GM12892 (cell line): Measurements from ENCODE around the gene STK38L.

Experiments used
- DNase-seq: peaks from one replicate; pipeline ENCODE4 v3.0.0; 2011; ENCODE audit not compliant: insufficient read length
- FAIRE-seq: peaks from 2 replicates; lab custom pipeline; 2011; peaks lifted over from hg19 to GRCh38; lab: Jason Lieb, UNC
- POLR2A ChIP-seq: IDR thresholded peaks from 2 replicates; pipeline ENCODE4 v1.6.1; 2011; ENCODE audit warnings: low read depth, low read length, control low read depth
- POLR2AphosphoS5 ChIP-seq: IDR thresholded peaks from 2 replicates; pipeline ENCODE4 v1.6.1; 2011; ENCODE audit warnings: low read depth, low read length, control low read depth
- TAF1 ChIP-seq: IDR thresholded peaks from 2 replicates; pipeline ENCODE4 v1.6.1; 2011; ENCODE audit warnings: low read depth, mild to moderate bottlenecking, control low read depth, low read length, borderline replicate concordance

STK38L gene

DNA sequence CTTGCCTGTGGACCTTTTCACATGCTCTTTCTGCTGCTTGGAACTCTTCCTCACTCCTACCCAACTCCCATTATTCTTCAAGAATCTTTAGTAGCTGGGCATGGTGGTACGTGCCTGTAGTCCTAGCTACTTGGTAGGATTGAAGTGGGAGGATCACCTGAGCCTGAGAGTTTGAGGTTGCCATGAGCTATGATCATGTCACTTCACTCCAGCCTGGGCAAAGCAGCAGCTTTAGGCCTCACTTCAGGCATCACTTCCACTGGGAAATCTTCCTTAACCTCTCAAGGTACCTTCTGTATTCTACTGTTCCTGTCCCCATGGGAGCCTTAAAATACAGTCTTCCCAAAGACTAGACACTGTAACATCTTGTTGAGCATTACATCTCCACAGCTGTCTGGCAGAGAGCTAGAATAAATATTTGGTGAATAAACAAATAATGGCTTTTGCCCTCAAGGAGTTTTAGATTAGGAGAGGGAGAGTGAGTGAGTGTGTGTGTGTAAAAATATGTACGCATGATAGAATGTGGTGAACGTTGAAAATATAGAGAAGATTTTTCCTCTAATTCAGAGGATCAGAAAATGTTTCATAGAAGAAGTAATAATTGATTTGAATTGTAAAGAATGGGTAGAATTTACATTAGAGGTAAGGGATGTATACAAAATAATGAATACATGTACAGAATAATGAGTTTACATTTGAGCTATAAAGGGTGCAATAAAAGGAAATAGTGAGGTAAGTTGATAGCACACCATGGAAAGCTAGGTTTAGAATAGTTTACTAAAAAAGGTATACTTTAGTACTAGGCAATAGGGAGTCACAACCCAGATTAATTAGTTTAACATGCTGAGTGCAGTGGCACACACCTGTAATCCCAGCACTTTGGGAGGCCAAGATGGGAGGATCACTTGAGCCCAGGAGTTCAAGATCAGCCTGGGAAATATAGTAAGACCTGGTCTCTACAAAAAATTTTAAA, 59.3 kb downstream of the STK38L start:
- TF ChIP-seq TAF1 (no peak), POLR2AphosphoS5 (no peak), POLR2A (no peak)
- FAIRE-seq = peak; percentile 69

DNA sequence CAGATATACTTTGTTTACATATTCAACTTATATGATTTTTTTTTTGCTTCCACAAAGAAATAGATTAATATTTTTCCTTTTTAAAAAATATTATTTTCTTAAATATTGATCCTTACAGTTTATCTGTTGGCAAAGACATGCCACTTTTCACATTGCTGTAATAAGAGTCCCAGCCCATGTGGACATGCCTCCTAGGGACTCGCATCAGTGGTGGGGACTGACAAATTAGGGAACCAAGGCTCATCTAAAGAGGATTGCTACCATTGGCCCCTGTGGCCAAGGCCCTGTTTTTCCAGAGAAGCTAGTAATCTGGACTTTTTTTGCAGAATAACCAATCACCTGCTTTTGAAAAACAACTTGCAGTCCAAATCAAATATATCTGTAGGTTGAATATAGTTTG, 60.8 kb downstream of the STK38L start:
- DNase-seq = no peak
- TF ChIP-seq TAF1 = no peak
- TF ChIP-seq POLR2A = no peak
- no peak for TF ChIP-seq POLR2AphosphoS5
- FAIRE-seq = peak; percentile 51

More for the DNA sequence above, 59.3 kb downstream of the STK38L start:
- DNase-seq = no peak

DNA sequence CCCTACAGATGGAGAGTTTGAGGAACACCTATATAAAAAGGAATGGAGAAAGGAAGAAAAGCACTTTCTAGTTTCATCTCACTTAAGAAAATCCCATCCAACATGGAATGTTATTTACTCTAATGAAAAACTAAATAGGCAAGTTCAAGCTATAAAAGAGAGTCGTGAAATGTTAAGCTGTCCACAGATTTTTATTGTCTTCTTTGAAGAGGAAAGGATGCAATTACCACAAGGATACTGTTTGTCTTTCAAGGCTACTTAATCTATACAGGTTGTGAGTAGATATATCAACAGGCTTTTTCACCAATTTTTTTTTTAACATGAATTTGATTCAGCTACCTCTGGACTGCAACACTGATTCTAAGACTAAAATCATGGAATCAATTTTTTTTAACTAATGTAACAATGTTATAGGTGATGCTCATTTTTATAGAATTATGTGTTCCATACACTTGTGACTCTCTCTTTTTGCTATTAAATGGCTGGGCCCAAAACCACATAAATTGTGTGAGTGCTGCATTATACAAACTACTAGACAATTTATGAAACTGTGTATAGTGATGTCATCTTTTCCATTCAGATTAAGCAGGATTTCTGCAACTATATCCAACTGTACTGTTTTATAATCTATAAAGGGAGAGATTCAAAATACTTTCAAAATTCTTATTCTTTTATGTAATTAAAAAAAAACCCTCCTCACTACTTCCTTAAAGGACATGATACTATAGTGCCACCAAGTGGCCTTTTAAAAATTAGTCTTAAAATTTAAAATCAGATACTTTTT, 61.8 kb downstream of the STK38L start:
- FAIRE-seq = no peak
- TF ChIP-seq TAF1 (no peak), POLR2A (no peak), POLR2AphosphoS5 (no peak)
- DNase-seq = no peak

DNA sequence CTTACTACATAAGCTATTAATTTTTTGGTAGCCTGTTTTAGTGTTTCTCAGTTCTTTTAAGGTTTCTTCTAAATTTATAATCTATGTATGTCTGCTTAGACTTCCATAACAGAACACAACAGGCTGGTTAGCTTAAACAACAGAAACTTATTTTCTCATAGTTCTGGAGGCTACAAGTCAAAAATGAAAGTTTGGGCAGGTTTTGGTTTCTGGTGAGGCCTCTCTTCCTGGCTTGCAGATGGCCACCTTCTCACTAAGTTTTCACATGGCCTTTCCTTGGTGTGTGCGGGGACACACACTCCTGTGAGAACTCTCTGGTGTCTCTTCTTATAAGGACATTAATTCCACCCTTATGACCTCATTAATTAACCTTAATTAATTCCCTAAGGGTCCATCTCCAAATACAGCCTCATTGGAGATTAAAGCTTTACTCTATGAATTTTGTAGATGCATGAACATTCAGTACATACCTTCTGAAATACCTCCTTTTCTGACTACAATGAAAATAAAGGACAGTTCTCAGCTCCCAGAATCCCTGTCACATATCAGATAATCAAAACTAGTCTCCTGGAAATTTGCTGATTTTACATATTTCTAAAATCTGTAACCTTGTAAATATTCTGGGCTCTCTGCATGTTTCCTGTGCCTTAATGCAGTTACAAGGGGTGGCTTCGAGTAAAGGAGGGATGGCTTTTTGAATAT, 65.4 kb downstream of the STK38L start:
- TF ChIP-seq POLR2A = no peak
- peak; percentile 74 for FAIRE-seq

DNA sequence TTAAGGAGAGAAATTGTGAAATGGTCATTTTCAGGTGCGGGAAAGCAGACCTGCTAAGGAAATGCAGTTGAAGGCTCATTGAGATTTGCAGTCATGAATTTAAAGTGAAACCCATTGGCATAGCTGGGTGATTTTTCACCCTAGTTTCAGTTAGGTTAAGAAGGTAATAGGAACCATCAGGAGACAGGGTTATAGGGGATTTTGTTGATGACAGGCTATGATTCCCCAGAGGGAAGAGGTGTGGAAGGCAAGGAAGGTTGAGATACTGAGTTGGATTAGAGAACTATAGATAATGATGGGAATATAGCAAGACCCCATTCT, 65.9 kb downstream of the STK38L start:
- peak; percentile 80 for FAIRE-seq
- TF ChIP-seq POLR2A (no peak), POLR2AphosphoS5 (no peak), TAF1 (no peak)
- DNase-seq = no peak

More for the DNA sequence above, 65.4 kb downstream of the STK38L start:
- no peak for DNase-seq

DNA sequence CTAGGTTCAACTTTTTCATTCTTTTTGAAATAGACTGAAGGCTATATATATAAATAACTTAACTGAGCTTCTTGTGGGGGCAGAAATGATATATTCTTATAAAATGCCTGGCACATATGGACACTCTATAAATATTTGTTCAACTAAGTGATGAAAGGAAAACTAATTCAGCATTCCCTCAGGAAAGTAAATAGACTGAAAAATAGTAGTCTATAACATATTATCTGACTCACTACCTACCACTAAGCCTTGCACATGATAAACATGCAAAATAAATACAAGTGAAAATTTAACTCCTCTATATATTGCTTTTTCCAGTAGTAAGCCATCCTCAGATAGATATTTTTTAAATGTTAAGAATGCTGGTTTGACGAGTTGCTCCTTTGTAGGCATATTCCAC, 72.9 kb downstream of the STK38L start:
- TF ChIP-seq POLR2AphosphoS5 = no peak
- no peak for TF ChIP-seq TAF1
- TF ChIP-seq POLR2A = no peak
- DNase-seq (no peak), FAIRE-seq (no peak)

DNA sequence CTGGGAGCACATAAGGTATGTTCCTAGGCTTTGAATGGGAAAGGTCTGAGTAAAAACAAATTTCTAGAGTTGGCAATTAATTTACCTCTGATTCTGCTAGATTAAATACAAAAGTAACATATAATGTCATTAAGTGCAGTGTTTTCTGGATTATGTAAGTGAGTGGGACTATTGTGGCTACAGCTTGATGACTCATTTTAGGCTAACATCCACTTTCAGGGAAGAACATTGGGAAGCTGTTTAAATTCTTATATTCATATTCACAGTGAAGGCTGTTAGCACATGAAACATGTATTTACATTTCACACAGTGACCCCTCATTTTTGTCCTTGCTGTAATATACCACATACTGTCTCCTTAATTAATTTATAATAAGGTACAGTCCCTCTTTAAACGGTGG, 75.3 kb downstream of the STK38L start:
- no peak for FAIRE-seq
- no peak for DNase-seq
- TF ChIP-seq POLR2AphosphoS5 = no peak
- no peak for TF ChIP-seq POLR2A
- TF ChIP-seq TAF1 = no peak

DNA sequence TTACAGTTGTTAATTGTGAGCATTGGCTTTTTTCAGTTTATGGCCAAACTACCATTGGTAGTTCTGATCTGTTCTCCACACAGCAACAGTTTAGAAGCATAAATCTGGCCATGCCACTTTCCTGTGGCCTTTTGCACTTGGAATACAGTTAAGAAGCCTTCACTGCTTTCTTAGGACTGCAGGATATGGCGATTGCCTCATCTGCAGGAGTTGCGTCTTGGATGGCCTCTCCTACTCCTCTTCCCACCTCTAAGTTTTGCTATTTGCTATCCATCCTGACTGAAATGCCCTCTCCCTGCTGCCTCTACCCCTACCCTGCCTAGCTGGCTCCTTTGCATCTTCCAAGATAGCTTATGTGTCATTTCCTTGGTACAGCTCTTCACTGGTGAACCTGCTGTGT, 75.8 kb downstream of the STK38L start:
- no peak for FAIRE-seq
- DNase-seq = no peak
- TF ChIP-seq TAF1 = no peak
- TF ChIP-seq POLR2A = no peak; the same call in 1 of the 2 replicates
- TF ChIP-seq POLR2AphosphoS5 = no peak

DNA sequence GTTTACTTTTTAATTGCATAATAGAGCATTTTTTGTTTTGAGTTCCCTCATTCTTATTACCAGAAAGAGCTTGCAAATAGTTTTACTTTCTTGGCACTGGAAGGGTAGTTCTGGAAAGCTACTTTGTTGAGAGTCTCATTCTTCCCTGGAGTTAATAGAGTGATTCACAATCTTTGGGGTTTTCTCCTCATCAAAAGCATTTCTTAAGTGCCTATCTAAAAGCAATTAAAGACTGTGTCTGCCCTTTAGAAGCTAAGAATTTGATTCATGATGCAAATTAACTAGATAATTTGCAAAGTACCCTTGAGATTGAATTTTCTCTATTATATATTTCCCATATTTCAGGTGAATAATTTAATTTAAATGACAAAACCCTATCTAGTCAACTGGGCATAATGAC, 80.4 kb downstream of the STK38L start:
- FAIRE-seq = no peak
- no peak for TF ChIP-seq POLR2A
- TF ChIP-seq POLR2AphosphoS5 = no peak
- TF ChIP-seq TAF1 = no peak
- no peak for DNase-seq

DNA sequence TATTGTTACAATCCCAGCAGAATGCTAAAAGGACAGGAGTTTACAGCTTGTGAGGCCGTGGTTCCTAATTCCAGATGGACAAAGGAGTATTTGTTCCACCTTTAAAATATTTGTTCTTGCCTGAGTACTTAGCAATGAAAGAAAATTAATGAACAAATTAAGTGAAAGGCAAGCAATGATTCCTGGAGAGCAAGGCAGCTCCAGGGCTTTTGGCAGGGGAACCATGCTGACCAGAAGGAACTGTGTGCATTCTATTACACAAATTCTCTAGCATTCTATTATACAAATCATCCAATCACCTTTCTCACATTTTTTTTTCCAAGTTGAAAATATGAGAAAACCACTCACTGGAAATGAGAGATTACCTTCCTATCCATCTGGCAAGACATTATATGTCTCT, 86.8 kb downstream of the STK38L start:
- FAIRE-seq (no peak), DNase-seq (no peak)
- TF ChIP-seq TAF1 (no peak), POLR2AphosphoS5 (no peak), POLR2A (no peak)

DNA sequence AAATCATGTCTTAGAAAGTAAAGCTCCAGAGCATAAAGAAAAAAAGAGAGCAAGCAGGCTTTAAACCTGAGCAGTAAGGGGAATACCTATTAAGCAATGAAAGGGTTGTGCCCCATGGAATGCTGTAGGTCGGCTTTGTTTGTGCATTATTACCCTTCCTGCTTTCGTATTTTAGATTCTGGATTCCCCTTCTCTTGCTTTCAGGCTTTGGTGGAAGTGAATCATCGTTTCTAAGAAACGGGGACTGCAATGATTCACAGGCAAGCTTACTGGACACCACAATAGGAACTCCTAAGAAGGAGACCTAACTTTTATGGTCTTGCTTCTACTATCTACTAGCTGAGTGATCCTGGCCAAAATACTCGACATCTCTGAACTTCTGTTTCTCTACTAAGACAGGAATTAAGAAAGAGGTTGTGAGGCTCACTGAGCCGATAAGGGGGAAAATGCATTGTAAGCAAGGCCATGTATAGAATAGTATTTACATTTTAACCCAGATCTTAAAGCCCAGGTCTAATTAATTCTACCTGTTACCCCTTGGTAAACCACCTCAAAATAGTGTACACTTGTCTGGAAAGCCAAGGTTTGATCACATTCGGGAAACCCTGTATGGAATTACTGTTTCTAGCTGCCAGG, 87.3 kb downstream of the STK38L start:
- DNase-seq (peak; percentile 18), FAIRE-seq (peak; percentile 90)
- no peak; the same call in 1 of the 2 replicates for TF ChIP-seq POLR2A
- no peak for TF ChIP-seq POLR2AphosphoS5
- no peak for TF ChIP-seq TAF1
